ENCODE data around the gene MET.
A peak's percentile ranks its signal among the peaks of the same experiment; 100 is the strongest.

MET gene

DNA sequence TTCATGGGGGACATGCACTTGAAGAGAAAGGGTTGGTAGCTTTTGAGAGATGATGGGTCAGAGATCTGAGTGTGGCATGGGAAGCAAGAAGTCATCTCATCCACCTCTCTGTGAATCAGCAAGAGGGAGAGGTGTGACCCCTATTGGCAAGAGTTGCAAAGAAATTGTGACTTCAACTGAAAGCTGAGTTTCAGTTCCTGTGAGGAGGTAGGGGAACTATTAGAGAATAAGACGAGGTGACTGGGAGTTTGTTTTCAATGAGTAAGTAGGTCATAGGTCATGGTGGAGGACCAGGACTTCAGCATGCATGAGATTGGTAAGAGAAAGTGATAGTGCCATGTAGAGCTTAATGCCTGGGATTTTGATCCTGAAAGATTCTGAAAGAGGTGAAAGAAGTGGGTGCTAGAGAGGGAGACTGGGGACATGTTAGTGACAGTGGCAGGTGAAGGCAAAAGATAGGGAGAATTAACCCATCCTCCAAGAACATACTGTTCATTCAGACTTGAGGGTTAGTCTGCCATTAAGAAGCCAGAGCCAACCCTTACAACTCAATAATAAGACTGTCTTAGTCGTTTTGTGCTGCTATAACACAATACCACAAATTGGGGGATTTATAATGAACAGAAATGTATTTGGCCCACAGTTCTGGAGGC is 114.9 kb downstream of the MET start:
- DNase-seq, result peak; percentile 82

DNA sequence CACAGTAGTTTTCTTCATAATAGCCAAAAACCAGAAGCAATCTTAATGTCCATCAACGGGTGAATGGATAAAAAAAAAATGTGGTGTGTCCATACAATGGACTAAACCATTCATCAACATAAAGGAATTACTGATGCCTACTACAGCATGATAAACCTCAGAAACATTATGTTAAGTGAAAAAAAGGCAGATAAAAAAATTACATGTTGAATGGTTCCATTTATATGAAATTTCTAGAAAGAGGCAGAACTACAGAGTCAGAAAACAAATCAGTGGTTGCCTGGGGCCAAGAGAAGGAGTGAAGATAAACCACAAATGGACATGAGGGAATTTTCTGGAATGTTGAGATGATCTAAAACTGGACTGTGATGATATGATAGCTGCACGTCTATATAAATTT is 115.9 kb downstream of the MET start:
- no peak for DNase-seq

- peak; percentile 24 for DNase-seq
Measured at GRCh38 chr7:116788572-116789197, 116.7 kb downstream of the MET start.

DNA sequence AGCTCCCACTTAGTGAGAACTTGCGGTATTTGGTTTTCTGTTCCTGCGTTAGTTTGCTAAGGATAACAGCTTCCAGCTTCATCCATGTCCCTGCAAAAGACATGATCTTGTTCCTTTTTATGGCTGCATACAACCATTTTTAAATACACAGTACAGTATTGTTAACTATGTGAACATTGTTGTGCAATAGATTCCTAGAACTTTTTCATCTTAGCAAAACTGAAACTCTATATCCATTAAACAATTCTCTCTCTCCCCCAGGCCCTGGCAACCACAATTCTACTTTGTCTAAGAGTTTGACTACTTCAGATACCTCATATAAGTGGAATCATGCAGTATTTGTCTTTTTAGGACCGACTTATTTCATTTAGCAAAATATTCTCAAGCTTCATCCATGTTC is 118.0 kb downstream of the MET start:
- no peak for DNase-seq

GRCh38 chr7:116792813-116793212 is 120.8 kb downstream of the MET start:
- no peak for DNase-seq

DNA sequence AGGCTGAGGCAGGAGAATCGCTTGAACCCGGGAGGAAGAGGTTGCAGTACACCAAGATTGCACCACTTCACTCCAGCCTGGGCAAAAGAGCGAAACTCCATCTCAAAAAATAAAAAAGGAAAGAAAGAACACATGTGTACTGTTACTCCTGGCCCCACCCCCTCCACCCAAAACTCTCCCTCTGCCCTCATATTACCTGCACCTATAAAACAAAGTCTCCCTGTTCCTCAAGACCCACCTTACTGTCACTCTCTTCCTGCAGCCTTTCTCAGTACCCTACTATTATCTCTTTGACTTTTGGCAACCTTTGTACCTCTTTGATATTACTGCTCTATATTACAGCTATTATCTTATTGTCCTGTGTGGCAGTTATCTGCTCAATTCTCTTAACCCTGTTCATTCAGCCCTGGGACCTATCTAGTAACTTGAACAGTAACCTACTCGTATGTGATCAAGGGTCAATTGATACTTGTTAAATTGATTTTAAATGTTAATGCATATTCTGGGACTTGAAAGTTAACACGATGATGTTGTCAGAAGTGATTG is 121.9 kb downstream of the MET start:
- no peak for DNase-seq

DNA sequence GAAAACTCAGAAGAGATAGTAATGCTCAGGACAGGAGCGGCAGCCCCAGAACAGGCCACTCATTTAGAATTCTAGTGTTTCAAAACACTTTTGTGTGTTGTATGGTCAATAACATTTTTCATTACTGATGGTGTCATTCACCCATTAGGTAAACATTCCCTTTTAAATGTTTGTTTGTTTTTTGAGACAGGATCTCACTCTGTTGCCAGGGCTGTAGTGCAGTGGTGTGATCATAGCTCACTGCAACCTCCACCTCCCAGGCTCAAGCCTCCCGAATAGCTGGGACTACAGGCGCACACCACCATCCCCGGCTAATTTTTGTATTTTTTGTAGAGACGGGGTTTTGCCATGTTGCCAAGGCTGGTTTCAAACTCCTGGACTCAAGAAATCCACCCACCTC is 124.5 kb downstream of the MET start:
- DNase-seq, result no peak

- no peak for DNase-seq
Measured at GRCh38 chr7:116797612-116798011, 125.6 kb downstream of the MET start.

- DNase-seq, result no peak
Measured at GRCh38 chr7:116798232-116798631, 126.2 kb downstream of the MET start.

- no peak for DNase-seq
Measured at GRCh38 chr7:116799916-116800315, 127.9 kb downstream of the MET start.

DNA sequence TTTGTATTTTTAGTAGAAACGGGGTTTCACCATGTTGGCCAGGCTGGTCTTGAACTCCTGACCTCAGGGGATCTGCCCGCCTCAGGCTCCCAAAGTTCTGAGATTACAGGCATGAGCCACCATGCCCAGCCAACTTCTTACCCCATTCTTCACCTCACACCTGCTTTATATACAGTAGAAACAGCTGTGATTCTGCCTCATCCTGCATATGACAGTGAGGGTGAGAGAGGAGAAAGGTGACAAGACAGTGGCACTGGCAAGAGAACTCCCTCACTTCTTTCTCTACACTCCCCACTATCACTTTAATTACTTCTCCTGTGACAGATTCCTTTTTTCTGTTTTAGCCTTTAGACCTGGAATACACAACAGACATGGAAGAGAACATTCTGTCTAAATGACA is 128.6 kb downstream of the MET start:
- no peak for DNase-seq

DNA sequence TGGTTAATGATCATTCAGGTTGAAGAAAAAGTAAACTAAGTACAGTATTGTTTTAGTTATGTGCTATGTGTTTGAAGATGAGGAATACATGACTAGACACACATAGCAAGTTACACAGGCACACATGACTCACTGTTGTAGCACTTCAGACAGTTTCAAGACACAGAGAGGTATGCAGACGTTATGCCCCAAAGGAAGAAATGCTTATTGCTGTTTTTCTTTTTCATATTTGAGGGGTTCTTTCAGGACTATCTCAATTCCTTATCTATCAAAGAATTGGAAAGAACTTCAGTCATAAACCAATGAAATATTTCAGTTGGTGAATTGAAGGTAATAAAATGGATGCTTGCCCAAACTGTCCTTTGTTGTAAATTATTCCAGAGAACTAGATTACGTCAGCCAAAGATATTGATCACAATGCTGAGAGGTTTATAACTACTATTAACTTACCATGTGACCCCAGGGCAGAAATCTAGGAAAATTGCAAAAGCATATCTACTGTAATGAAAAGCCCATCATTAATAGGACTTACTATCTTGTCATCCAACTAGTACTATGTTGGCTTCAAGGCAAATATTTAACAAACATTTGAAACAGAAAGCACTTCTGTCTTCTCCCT is 129.2 kb downstream of the MET start:
- DNase-seq, result no peak

DNA sequence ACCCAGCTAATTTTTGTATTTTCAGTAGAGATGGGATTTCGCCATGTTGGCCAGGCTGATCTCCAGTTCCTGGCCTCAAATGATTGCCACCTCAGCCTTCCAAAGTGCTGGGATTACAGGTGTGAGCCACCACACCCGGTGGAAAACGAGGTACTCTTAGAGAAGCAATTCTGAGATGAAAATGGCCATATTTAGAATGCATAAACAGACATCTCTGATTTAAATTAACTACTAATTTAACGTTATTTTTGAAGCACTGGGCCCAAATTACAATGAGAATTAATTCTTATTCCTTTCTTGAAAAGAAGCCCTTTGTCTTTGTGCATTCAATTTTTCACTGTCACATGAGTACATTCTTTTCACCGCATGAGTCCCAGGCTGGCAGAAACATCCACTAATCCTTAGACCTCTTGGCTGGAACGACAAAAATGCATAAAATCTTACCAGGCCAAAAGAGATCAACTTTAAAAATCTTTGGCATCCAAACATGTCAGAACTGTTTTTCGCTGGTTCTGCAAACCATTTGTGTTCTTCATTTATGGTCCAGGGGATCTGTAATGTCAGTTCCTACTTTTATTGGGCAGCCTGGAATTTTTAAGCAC is 130.2 kb downstream of the MET start:
- DNase-seq, result no peak

DNA sequence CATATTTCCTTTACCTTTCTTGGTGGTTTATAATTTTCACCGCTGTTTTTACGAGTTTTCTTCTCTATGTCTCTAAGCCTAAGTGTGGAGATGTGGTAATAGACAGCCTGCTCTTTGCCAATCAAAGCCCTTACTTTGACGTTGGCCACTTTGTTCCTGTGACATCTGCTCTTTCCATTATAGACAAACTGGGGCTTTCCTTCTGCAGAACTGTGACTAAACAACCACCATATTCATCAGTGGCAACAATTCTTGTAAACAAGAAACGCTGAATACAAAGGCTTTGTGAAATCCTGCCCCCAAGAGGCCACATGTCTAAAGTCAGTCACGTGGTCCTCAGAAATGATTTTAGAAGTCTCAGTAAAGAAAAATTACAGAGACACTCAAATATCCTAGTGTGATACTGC is 130.8 kb downstream of the MET start:
- peak; percentile 75 for DNase-seq

DNA sequence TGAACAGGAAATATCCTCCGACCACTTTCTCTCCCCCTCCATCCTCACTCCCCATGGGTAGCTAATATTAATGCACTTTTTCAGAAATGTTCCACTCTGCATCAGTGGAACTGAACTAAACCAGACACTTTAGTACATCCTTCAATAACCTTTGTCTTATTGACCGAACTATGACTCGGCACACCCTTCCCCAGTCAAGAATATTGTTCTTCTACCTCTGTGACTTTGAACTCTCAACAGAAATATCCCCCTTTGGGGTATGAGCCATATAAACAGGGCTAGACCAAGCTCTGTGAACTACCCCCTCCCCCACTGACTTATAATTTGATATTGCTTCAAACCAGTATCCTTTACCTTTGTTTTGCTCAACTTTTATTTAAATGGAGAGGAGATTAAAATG is 132.5 kb downstream of the MET start:
- no peak for DNase-seq

DNA sequence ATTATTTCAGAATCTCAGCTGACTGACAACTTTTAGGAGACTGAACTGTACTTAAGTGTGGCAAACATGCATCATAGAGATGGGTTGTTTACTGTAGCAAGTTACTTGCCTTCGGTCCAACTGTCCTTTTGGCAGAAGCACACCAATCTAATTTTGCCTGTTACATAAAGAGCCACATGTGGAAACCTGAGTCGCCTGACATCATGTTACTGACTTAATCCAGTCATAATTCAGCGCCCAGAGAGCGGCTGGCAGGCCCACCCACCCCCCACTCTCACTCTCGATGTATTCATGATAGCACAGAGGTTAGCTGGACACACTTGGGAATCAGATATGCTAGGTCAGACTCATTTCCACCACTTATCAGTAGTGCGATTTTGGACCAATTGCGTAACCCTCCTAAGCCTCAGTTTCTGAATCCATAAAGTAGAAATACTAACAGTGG is 133.1 kb downstream of the MET start:
- no peak for DNase-seq

GRCh38 chr7:116806046-116806944 is 134.3 kb downstream of the MET start:
- DNase-seq, result no peak

DNA sequence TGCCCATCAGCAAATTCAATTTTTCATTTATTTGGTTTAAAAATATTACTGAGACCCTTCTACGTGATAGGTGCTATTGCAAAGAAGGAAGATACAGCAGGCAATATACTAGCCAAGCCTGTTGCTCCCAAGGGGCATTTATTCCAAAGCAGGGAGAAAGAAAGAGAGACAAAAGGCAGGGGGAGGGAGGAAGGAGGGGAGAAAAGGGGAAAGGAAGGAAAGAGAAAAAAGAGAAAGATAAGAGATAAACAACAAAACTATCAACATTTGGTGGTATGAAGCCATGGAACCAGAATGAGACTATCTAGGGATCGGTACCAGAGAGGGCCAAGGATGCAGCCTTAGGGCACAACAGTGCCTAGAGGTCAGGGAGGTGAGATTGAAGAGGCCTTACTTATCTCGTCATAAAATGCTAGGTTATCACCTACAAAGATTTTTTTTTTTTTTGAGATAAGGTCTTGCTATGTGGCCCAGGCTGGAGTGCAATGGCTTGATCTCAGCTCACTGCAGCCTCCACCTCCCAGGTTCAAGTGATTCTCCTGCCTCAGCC is 135.1 kb downstream of the MET start:
- DNase-seq, result no peak

DNA sequence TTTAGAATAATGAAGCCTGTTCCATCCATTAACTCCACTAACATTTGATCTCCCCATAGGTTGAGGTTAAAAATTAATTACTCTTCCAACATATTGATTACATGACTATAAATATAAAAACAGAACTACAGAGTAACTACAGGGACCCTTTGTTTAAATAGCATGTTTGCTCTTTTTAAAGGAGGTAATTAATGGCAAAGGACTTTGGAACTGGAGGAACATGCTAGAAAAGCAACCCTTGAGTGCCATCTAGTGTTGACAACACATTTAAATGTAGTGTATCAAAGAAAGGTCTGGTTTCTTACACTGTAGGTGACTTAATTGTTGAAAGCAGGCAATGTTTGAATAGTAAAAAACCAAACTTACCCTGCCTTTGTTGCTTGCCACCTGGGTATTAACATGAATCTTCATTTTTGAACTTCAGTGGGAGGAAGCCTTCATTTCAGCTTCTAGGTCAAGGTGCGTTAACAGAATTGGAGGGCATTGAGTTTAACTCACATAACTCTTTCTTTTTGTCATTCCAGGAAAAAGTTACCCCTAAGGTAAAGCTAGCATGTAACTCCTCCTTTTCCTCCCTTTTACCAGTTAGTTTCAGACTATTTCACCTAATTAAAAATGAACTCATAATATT is 137.8 kb downstream of the MET start:
- peak; percentile 73 for DNase-seq

DNA sequence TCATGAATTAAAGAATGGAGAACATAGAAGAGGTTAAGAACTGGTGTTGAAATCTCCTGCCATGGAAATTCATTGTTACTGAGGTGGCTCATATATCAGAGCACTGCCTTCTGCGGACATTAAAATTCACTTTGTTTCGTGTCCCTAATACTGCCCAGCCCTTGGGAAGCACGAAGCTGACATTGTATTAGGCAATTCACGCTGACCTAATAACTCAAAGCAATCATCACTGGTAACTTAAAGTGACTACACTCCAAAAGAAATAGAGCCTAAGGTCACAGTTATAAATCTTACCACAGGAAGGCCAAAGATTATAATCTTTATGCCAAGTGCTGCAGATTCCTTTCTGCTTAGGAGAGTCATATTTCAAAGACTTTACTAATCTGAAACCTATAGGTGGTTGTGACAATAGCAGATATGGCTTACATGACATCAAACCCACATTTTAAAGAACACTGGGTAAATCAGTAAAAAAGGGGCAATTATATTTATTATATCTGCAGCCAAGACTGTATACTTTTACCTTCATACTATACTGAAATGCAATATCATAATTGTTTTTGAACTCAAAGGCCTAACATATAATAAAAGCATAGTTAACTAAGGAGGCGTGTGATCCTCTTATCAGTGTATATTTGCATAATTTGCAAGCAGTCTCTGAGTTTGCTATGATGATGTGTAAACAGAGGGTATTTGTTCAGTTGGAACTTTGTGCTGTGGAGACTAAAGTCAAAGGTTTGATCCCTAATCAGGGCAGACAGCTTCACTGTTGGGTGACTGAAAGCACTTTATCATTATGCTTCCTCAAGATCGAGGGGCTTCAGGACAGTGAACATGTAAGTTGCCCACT is 138.5 kb downstream of the MET start:
- DNase-seq, result peak; percentile 62

- DNase-seq, result no peak
Measured at GRCh38 chr7:116811768-116812167, 139.8 kb downstream of the MET start.
